SU-DHL-6 (cell line): ENCODE results near the gene SMIM41.

ENCODE experiments used
- H2AFZ ChIP-seq: fragments of 200-600 bp; sonication (generic); 2 replicates; pipeline ENCODE4 v1.6.1; 2014; ENCODE audit warnings: low read depth, mild to moderate bottlenecking, moderate library complexity, mixed read lengths, antibody characterized with exemption, low read length; ENCODE audit not compliant: severe bottlenecking
- H3F3A ChIP-seq: fragments of 200-600 bp; shearing (Covaris generic); 2 replicates; pipeline ENCODE4 v1.6.0; 2016; ENCODE audit warnings: antibody characterized with exemption, mild to moderate bottlenecking; ENCODE audit not compliant: insufficient read depth
- H3K27ac ChIP-seq: fragments of 200-600 bp; sonication (generic); 2 replicates; pipeline ENCODE4 v1.5.1; 2016; ENCODE audit warnings: low read depth, mild to moderate bottlenecking, low read length, moderate library complexity, mixed read lengths
- H3K27me3 ChIP-seq: fragments of 200-600 bp; sonication (generic), shearing (Covaris generic); 2 replicates; pipeline ENCODE4 v1.6.0; 2014; ENCODE audit warnings: mild to moderate bottlenecking, low read length
- H3K36me3 ChIP-seq: fragments of 200-600 bp; sonication (generic); 2 replicates; pipeline ENCODE4 v1.6.1; 2014; ENCODE audit warnings: mild to moderate bottlenecking, low read length, mixed read lengths
- H3K4me2 ChIP-seq: fragments of 300-600, 200-600 bp; shearing (Covaris generic), sonication (generic); 2 replicates; pipeline ENCODE4 v1.6.0; 2014; ENCODE audit warnings: low read length, low read depth, mild to moderate bottlenecking; ENCODE audit not compliant: poor library complexity, severe bottlenecking
- H3K4me3 ChIP-seq: fragments of 200-600 bp; sonication (generic); 2 replicates; pipeline ENCODE4 v1.5.1; 2014; ENCODE audit warnings: antibody characterized with exemption, low read length, mild to moderate bottlenecking, mixed read lengths; ENCODE audit not compliant: insufficient read depth, poor library complexity, severe bottlenecking
- H3K79me2 ChIP-seq: fragments of 200-600 bp; sonication (generic); 2 replicates; pipeline ENCODE4 v1.6.1; 2014; ENCODE audit warnings: mild to moderate bottlenecking, low read length, moderate library complexity; ENCODE audit not compliant: insufficient read depth
- H3K9ac ChIP-seq: fragments of 200-600 bp; sonication (generic); 2 replicates; pipeline ENCODE4 v1.7.0; 2014; ENCODE audit warnings: mild to moderate bottlenecking, low read length
- H3K9me2 ChIP-seq: fragments of 200-600 bp; sonication (generic); replicated peaks from 2 replicates; pipeline ENCODE4 v1.6.1; 2014; ENCODE audit warnings: low read length; ENCODE audit not compliant: insufficient read depth
- H3K9me3 ChIP-seq: fragments of 200-600 bp; sonication (generic); 2 replicates; pipeline ENCODE4 v1.6.1; 2014; ENCODE audit warnings: low read length, mixed read lengths; ENCODE audit not compliant: insufficient read depth
- H4K20me1 ChIP-seq: fragments of 200-600 bp; sonication (generic); 2 replicates; pipeline ENCODE4 v1.6.1; 2014; ENCODE audit warnings: low read depth, mild to moderate bottlenecking, antibody characterized with exemption, low read length, moderate library complexity, mixed read lengths
- EZH2phosphoT487 ChIP-seq: fragments of 200-600 bp; sonication (generic), shearing (Covaris generic); conservative IDR thresholded peaks from 2 replicates; pipeline ENCODE4 v1.6.1; 2018; ENCODE audit warnings: mild to moderate bottlenecking, antibody characterized with exemption, low read length, moderate library complexity, mixed read lengths
- TF ChIP-seq, protein P1 (sequence below): fragments of 200-600 bp; sonication (generic); IDR thresholded peaks from one replicate; pipeline ENCODE4 v1.5.1; 2017; ENCODE audit warnings: antibody characterized with exemption, mild to moderate bottlenecking, low read length, moderate library complexity; ENCODE audit not compliant: insufficient read depth, poor library complexity, severe bottlenecking

Gene SMIM41

GRCh38 chr12:52046859-52047258 is 32.6 kb upstream of the SMIM41 start:
- H3K9me3 ChIP-seq: no peaks in the 10 kb centered on the region
- TF ChIP-seq EZH2phosphoT487: no peak
- TF ChIP-seq, protein P1, sequence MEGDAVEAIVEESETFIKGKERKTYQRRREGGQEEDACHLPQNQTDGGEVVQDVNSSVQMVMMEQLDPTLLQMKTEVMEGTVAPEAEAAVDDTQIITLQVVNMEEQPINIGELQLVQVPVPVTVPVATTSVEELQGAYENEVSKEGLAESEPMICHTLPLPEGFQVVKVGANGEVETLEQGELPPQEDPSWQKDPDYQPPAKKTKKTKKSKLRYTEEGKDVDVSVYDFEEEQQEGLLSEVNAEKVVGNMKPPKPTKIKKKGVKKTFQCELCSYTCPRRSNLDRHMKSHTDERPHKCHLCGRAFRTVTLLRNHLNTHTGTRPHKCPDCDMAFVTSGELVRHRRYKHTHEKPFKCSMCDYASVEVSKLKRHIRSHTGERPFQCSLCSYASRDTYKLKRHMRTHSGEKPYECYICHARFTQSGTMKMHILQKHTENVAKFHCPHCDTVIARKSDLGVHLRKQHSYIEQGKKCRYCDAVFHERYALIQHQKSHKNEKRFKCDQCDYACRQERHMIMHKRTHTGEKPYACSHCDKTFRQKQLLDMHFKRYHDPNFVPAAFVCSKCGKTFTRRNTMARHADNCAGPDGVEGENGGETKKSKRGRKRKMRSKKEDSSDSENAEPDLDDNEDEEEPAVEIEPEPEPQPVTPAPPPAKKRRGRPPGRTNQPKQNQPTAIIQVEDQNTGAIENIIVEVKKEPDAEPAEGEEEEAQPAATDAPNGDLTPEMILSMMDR: no peak
- H3K36me3 ChIP-seq: no peaks in the 10 kb centered on the region
- no peak overlapping the region for H3K27ac ChIP-seq
- H3K9ac ChIP-seq: no peak overlapping the region
- no peaks in the 10 kb centered on the region for H4K20me1 ChIP-seq
- no peak overlapping the region for H3K4me2 ChIP-seq
- H3K79me2 ChIP-seq: no peaks in the 10 kb centered on the region
- no peak overlapping the region for H2AFZ ChIP-seq
- no peak overlapping the region for H3K4me3 ChIP-seq
- H3K9me2 ChIP-seq: no peaks in the 10 kb centered on the region
- H3F3A ChIP-seq: no peaks in the 10 kb centered on the region
- H3K27me3 ChIP-seq: no peaks in the 10 kb centered on the region

GRCh38 chr12:52049286-52049685 is 30.2 kb upstream of the SMIM41 start:
- H3K4me3 ChIP-seq: no peak overlapping the region
- H3K79me2 ChIP-seq: no peaks in the 10 kb centered on the region
- no peak overlapping the region for H3K9ac ChIP-seq
- H2AFZ ChIP-seq: no peak overlapping the region
- H3K36me3 ChIP-seq: no peaks in the 10 kb centered on the region
- TF ChIP-seq EZH2phosphoT487: no peak
- TF ChIP-seq, protein P1: no peak
- H3K4me2 ChIP-seq: no peak overlapping the region
- no peaks in the 10 kb centered on the region for H3K9me2 ChIP-seq
- H3K9me3 ChIP-seq: no peaks in the 10 kb centered on the region
- H3K27me3 ChIP-seq: no peaks in the 10 kb centered on the region
- H4K20me1 ChIP-seq: no peaks in the 10 kb centered on the region
- H3F3A ChIP-seq: no peaks in the 10 kb centered on the region
- H3K27ac ChIP-seq: no peak overlapping the region

DNA sequence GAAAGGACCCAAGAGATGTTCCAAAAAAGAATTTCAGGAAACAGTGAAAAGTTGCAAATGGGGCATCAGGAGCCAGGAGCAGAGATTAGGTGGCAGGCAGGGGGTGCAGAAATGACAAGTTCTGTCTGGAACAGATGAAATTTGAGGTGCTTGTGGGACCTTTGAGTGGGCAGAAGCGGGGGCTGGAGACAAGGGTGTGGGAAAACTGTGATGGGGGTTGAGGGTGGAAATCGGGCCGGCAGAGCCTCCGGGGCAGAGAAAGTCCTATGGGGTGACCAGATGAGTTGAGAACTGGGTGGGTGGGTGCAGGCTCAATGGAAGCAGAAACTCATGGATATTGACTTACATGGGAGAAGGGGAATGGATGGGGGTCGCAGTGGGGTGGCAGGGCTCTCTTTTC is 29.8 kb upstream of the SMIM41 start:
- no peaks in the 10 kb centered on the region for H3K79me2 ChIP-seq
- H3K4me3 ChIP-seq: no peak overlapping the region
- no peak overlapping the region for H3K9ac ChIP-seq

More for the DNA sequence above, 29.8 kb upstream of the SMIM41 start:
- no peak overlapping the region for H3K27ac ChIP-seq
- no peaks in the 10 kb centered on the region for H3K36me3 ChIP-seq
- H2AFZ ChIP-seq: no peak overlapping the region
- H4K20me1 ChIP-seq: no peaks in the 10 kb centered on the region
- H3K9me2 ChIP-seq: no peaks in the 10 kb centered on the region
- TF ChIP-seq, protein P1: no peak
- TF ChIP-seq EZH2phosphoT487: no peak
- H3K4me2 ChIP-seq: no peak overlapping the region
- no peaks in the 10 kb centered on the region for H3K27me3 ChIP-seq
- no peaks in the 10 kb centered on the region for H3F3A ChIP-seq
- no peaks in the 10 kb centered on the region for H3K9me3 ChIP-seq
